Subcutaneous adipose tissue (tissue), 4 donors: ENCODE data around the gene UGT1A5. TPM values are rescaled to one million over a fixed set of nuclear protein-coding genes. Genes with fewer than 3 reads are reported as not detected.

Source experiments
- CTCF ChIP-seq: fragments of 450-650 bp; IDR thresholded peaks from one replicate; pipeline ENCODE4 v1.5.1; 2016; ENCODE audit warnings: low read depth, mild to moderate bottlenecking, control low read depth, antibody characterized with exemption, moderate library complexity
- total RNA-seq, 4 donors: library from RNA; depleted of rRNA; stranded (reverse); fragments of >200 nt; gene quantifications; one replicate each; pipeline ENCODE4 v1.1.0, GENCODE V29; 2016

The UGT1A5 gene
- total RNA-seq, 4 donors from 2014 or later = not detected

DNA sequence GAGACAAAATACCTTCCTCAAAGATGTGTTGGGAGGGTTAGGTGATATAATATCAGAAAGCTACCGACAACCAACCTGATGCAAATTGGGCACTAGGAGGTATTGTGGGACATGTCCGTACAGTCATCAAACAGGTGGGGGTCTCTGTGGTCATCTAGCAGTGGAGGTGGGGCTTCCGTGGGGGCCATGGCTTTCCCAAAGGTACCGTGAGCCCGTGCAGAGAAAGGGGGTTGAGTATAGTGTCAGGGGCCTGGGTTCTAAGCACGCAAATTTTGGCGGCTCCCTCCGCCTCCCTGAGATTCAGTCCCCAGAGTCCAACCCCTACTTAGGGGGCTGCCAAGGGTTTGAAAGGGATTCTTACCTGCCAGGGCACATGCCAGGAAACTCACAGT is 109.0 kb downstream of the UGT1A5 start:
- no peak for TF ChIP-seq CTCF

GRCh38 chr2:233822101-233822771 is 109.5 kb downstream of the UGT1A5 start:
- TF ChIP-seq CTCF = no peak

Other genes with a start within 250 kb of the UGT1A5 start
- 10 to 100 TPM; 21.8 to 60.3 (median 38.2) TPM for gene USP40, start 146.1 kb upstream of the UGT1A5 start, total RNA-seq
- gene UGT1A8, start 95.3 kb upstream of the UGT1A5 start, total RNA-seq = not detected
- not detected for gene UGT1A10, start 76.5 kb upstream of the UGT1A5 start, total RNA-seq
- not detected for gene UGT1A9, start 41.0 kb upstream of the UGT1A5 start, total RNA-seq
- under 1 TPM in 1 of 4 donors, not detected in 3; 0.88 TPM for gene UGT1A7, start 31.0 kb upstream of the UGT1A5 start, total RNA-seq
- gene UGT1A6, start 20.0 kb upstream of the UGT1A5 start, total RNA-seq = not detected
- gene UGT1A4, start 5.8 kb downstream of the UGT1A5 start, total RNA-seq = not detected
- not detected for gene UGT1A3, start 16.1 kb downstream of the UGT1A5 start, total RNA-seq
- not detected for gene UGT1A1, start 47.4 kb downstream of the UGT1A5 start, total RNA-seq
- not detected for gene MROH2A, start 65.4 kb downstream of the UGT1A5 start, total RNA-seq
- 1 to 10 TPM in 2 of 4 donors, not detected in 2; 1.9 to 2.0 TPM for gene HJURP, start 141.6 kb downstream of the UGT1A5 start, total RNA-seq
- gene TRPM8, start 204.5 kb downstream of the UGT1A5 start, total RNA-seq = 1 to 10 TPM in 1 of 4 donors, not detected in 3; 1.7 TPM